NCI-H2171 (cell line): ENCODE data around the gene PIK3C3.
"Not testable (repeated sequence)": the region's sequence is repeated elsewhere in the genome, so short reads cannot be mapped to it uniquely, and the experiment has no call there.

Source experiments
- DNase-seq: peaks from one replicate; lab custom pipeline; 2025; lab: John Stamatoyannopoulos, UW

Gene PIK3C3

GRCh38 chr18:42078711-42079110 lies 123.7 kb downstream of the PIK3C3 start:
- DNase-seq, result no peak

DNA sequence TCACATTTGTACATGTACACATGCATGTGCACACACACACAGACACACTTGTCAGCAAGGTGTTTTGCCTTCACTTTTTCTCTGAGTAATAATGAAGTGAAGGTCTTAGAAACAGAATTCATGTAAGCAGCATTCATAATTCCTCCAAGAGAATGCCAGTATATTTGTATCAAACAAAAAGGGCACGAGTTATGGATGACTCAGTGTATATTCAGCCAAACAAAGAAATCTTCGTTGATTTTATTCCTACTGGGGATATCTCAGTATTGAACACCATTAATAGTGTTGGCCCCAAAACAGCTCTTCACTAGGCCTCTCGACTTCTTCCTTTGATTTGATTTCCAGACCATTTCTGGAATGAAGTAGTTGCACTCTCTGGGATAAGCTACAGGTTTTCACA lies 125.3 kb downstream of the PIK3C3 start:
- DNase-seq, result no peak

DNA sequence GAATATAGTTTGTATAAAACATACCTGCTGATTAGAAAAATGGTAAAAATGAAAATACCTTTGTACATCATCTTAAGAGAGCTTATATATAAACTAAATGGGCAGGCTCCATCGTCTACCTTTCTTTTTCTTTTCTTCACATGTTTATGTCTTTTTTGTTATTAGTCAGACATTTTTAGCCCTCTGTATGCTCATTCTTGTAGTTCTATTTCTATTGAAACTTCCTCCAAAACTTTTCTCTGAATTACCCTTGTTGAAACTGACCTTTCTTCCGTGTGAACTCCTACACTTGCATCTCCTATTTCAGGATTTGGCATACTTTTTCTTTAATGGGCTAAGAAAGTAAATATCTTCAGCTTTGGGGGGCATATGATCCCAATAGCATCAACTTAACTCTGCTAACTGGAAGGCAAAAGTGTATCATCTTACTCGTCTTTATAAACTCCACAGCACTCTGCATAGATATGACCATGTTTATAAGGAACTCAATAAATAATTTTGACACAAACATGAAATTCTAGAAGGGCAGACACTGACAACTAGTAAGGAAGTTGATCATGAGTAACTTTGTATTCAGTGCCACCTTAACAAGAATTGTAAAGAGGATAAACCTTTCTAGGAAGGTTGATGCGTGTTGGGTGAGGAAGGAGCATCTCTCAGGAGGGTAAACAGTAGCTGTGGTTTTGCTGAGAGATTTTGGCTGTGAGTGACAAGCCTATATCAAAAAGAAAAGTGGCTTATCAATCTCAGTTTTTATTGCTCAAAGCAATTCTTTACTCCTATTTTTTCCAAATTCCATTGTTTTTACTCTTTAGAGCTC lies 127.6 kb downstream of the PIK3C3 start:
- no peak for DNase-seq

GRCh38 chr18:42086288-42086687 lies 131.3 kb downstream of the PIK3C3 start:
- DNase-seq, result no peak

DNA sequence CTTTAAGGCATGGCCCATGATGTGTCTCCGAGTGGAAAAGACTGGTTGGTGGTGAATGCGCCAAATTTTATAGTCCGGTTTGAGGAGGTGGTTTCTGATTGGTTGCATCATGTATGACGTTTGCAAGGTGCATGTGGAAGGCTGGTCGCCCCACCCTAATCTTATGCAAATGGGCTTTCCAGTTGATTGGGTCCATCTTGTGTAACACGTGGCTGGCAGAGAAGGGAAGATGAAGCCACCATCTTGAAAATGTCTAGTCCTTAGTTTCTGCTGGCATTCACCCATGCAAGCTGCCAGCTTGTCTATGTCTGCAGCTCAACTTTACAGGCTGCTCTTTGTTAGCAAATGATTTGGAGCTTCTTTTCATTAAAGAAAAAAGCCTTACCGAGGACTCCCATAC lies 132.2 kb downstream of the PIK3C3 start:
- DNase-seq, result no peak

DNA sequence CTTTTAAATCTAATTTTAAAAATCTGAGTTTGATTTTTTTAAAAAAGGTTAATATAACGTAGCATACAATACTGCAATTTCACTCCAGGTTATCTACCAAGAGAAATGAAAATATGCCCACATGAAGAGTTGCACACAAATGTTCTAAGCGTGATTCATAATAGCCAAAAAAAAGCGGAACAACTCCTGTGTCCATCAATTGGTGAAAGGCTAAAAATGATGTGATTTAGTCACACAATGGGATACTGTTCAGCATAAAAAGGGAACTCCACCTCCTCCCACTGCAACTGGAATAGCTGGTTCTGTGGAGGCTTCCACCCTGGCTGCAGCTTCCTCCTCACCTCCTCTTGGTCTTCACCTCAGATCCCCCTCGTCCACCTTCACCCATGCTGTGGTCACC lies 132.8 kb downstream of the PIK3C3 start:
- DNase-seq, result no peak

- no peak for DNase-seq
Observed at GRCh38 chr18:42092848-42093247, 137.8 kb downstream of the PIK3C3 start.

GRCh38 chr18:42094875-42095274 lies 139.8 kb downstream of the PIK3C3 start:
- DNase-seq, result no peak

DNA sequence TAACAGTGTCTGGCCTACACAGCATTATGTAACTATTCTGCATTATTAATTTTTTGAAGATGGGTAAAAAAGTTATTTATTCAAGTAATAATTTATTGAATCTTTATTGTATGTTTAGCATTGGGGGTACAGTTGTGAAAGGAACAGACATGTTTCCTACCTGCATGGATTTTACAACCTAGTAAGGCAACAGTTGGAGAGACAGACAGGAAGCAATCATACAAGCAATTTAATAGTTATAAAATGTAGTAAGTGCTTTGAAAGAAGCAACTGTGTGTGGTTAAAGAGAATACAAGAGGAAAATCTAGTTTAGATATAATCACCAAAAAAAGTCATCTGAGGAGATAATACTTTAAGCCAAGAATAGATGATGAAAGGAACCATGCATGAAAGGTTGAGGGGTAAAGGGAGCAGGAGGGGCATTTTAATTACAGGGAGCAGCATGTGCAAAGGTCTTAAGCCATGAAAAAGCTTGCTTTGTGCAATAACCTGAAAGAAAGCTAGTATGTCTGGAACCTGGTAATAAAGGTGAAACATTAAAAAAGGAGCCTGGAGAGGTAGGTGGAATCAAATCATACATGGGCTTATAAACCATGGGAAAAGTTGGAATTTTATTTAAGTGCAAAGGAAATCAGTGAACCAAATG lies 140.8 kb downstream of the PIK3C3 start:
- DNase-seq, result no peak

- DNase-seq, result no peak
Observed at GRCh38 chr18:42100248-42100647, 145.2 kb downstream of the PIK3C3 start.

- DNase-seq, result no peak
Observed at GRCh38 chr18:42100911-42101310, 145.9 kb downstream of the PIK3C3 start.

DNA sequence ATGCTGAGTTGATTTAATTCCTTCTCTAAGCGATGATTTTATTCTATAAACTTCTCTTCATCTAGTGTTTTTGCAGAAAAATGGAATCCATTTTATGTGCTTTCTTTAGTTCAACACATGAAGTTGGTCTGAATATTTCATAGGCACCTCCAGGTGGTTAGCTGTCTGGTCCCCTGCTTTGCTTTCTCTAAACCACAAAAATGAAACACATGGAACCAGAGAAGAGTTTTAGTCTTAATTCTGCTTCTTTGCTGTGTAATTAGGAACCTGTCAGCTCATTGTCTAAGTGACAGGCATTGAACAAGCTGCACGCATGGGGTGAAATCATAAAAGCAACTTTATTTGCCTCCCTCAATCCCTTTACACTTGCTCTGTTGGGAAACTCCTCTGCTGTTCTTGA lies 150.4 kb downstream of the PIK3C3 start:
- no peak for DNase-seq

- DNase-seq, result no peak
Observed at GRCh38 chr18:42106784-42107183, 151.8 kb downstream of the PIK3C3 start.

- DNase-seq, result no peak
Observed at GRCh38 chr18:42107287-42107686, 152.3 kb downstream of the PIK3C3 start.

DNA sequence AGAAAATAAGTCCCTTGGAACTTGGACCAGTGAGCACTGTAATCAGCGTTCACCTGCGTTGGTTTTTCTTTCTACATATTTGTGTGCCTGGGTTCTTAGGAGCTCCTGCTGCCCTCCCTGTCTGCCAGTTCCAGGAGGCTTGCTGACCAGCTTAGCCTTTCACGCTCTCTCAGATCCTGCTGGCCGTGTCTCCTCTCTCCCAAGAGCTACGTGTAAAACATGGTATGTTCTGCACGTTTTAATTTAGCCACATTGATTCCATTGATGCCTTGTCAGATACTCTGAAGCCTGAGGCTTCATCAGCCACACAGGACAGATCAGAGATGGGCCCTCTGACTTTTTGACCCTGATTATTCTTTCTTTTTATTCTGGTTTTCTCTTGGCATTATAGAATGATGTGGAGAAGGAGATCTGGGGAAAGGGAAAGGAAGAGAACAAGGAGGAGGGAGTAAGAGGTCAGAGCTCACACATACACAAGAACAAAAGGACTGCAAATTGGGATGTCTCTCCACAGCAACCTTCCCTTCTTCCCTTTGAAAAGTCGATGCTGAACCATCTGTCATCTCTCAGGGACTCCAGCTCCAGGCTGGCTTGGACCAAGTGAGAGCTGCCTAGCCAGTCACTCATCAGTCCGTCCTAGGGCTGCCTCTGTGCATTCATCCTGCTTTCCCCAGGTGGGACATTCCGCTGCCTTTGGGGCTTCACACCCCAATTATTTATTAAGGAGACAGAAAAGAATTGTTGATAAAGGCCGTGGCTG lies 152.8 kb downstream of the PIK3C3 start:
- DNase-seq, result no peak

- not testable (repeated sequence) for DNase-seq
Observed at GRCh38 chr18:42112147-42112546, 157.1 kb downstream of the PIK3C3 start.

DNA sequence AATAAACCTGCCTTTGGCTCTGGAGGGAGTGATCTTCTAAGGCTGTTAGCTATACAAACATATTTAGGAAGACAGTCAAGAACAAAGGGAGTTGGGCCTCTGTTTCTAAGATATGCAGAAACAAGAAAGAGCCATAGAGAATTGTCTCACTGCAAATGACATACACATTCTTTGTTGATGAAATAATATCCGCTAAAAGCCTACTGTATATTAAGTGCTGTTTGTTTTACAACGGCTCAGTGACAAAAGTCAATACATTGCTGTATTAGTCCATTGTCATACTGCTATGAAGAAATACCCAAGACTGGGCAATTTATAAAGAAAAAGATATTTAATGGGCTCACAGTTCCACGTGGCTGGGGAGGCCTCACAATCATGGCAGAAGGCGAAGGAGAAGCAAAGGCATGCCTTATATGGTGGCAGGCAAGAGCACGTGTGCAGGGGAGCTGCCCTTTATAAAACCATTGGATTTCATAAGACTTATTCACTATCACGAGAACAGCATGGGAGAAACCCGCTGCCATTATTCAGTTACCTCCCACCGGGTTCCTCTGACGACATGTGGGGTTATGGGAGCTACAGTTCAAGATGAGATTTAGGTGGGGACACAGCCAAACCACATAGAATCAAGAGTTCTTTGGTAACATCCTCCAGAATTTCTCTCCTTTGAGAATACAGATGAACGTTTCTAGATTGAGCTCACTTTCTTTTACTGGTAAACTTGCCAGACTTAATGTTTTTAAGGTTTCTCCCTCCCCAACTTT lies 157.8 kb downstream of the PIK3C3 start:
- no peak for DNase-seq

GRCh38 chr18:42113529-42114191 lies 158.6 kb downstream of the PIK3C3 start:
- no peak for DNase-seq

- DNase-seq, result peak; percentile 81
Observed at GRCh38 chr18:42114310-42114943, 159.4 kb downstream of the PIK3C3 start.

DNA sequence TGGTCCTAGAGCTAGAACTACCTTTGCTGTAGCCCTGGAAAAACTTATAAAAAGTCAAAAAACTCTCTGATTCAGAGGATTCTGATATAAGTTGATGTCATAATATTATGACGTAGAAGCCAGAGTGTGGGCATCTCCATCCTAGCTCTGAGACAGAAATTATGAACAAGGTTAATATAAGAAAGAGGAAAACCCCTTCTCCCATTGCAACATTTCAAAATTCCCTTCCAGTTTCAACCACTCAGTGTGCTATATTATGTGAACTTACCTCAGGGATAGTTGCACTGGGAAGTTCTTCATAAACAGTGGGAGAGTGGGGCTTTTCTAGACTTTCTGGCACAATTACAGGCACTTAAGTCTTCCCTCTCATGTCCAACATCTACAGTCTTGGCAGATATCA lies 171.6 kb downstream of the PIK3C3 start:
- DNase-seq, result no peak
